HG03469 (cell line): ENCODE measurements around the gene PXDN.
"Not testable (repeated sequence)": the region's sequence is repeated elsewhere in the genome, so short reads cannot be mapped to it uniquely, and the experiment has no call there.

ENCODE experiments used
- ATAC-seq: cut with Tn5 transposase; IDR thresholded peaks from one replicate; pipeline ENCODE4 v1.9.1; 2021; ENCODE audit warnings: mild to moderate bottlenecking, moderate library complexity, moderate number of reproducible peaks; ENCODE audit not compliant: unreplicated experiment

PXDN gene

GRCh38 chr2:1638281-1638860, 105.9 kb downstream of the PXDN start:
- ATAC-seq = no peak

- no peak for ATAC-seq
These were observed 107.4 kb downstream of the PXDN start for GRCh38 chr2:1636791-1637415.

GRCh38 chr2:1635823-1636222, 108.5 kb downstream of the PXDN start:
- no peak for ATAC-seq

GRCh38 chr2:1634681-1635341, 109.5 kb downstream of the PXDN start:
- ATAC-seq = no peak

GRCh38 chr2:1633936-1634587, 110.3 kb downstream of the PXDN start:
- no peak for ATAC-seq

GRCh38 chr2:1633092-1633671, 111.1 kb downstream of the PXDN start:
- no peak for ATAC-seq

- ATAC-seq = no peak
These were observed 111.8 kb downstream of the PXDN start for GRCh38 chr2:1632510-1632909.

- no peak for ATAC-seq
These were observed 112.3 kb downstream of the PXDN start for GRCh38 chr2:1632002-1632348.

- ATAC-seq = no peak
These were observed 112.9 kb downstream of the PXDN start for GRCh38 chr2:1631292-1632001.

- no peak for ATAC-seq
These were observed 115.4 kb downstream of the PXDN start for GRCh38 chr2:1628893-1629292.

- no peak for ATAC-seq
These were observed 116.5 kb downstream of the PXDN start for GRCh38 chr2:1627628-1628381.

GRCh38 chr2:1626271-1626681, 118.0 kb downstream of the PXDN start:
- ATAC-seq = no peak

GRCh38 chr2:1625281-1626001, 118.9 kb downstream of the PXDN start:
- ATAC-seq = no peak

- no peak for ATAC-seq
These were observed 120.3 kb downstream of the PXDN start for GRCh38 chr2:1623906-1624445.

- no peak for ATAC-seq
These were observed 121.7 kb downstream of the PXDN start for GRCh38 chr2:1622521-1623200.

GRCh38 chr2:1621976-1622375, 122.3 kb downstream of the PXDN start:
- ATAC-seq = not testable (repeated sequence)

GRCh38 chr2:1621501-1621900, 122.8 kb downstream of the PXDN start:
- ATAC-seq = no peak

GRCh38 chr2:1621041-1621440, 123.3 kb downstream of the PXDN start:
- no peak for ATAC-seq

GRCh38 chr2:1620081-1620480, 124.2 kb downstream of the PXDN start:
- no peak for ATAC-seq
